HK-2 (cell line): ENCODE measurements around the gene CNGB1.
"Not testable (repeated sequence)": the region's sequence is repeated elsewhere in the genome, so short reads cannot be mapped to it uniquely, and the experiment has no call there.

ENCODE experiments used
- DNase-seq: peaks from one replicate; pipeline ENCODE4 v3.0.0-alpha.2; 2018; ENCODE audit not compliant: unreplicated experiment

CNGB1 gene

DNA sequence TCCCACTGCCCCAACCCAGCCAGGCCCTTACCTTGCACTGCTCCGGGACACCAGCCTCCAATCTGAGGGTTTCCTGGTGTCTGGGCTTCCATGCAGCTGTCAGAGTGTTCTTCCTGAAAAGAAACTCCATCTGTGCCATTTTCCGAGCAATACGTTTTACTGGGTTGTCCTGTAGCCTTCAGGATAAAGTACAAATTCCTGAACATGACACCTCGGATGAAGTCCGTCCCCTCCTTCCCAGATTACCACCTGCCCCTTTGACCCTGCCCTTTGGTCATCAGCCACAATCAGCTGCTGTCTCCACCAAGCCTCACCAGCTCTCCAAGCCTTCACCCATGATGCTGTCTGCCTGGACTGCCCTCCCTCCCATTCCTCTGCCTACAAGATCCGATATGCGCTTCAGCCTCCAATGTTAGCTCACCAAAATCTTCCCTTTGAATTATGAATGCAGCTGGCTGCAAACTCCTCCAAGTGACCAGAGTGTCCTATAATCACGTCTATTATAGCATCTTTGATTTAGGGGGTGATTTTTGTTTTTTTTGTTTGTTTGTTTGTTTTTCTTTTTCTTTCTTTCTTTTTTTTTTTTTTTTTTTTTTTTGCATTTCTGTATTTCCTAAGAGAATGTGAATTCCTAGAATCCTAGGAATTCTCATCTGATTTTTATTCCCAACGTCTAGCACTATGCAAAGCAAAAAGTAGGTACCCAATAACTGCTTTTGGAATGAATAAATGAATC lies 108.1 kb downstream of the CNGB1 start:
- peak; percentile 26 for DNase-seq

DNA sequence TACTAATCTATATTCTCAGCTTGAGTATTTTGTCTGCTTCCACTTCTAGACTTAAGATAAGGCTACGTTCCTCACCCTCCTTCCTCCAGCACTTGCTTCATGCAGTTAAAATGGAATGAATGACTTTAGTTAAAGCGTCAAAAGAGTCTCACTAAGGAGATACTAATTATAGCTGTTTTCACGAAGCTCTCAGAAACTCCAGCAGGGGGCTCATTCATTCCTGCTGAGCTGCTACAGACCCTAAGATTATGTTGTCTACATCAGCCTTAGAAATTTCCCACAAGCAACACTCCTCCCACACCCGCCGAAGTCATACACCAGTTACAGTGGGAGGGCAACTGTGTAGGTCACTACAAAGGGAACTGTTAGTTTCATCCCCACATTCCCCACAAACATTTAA lies 111.6 kb downstream of the CNGB1 start:
- DNase-seq, result peak; percentile 42

DNA sequence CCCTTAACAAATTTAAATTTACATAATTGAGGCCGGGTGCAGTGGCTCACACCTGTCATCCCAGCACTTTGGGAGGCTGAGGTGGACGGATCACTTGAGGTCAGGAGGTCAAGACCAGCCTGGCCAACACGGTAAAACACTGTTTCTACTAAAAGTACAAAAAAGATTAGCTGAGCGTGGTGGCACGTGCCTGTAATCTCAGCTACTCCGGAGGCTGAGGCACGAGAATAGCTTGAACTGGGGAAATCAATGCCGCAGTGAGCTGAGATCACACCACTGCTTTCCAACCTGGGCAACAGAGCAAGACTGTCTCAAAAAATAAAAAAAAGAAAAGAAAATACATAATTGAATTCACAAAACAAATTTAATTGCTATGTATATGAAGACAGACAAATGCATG lies 112.3 kb downstream of the CNGB1 start:
- DNase-seq, result no peak

DNA sequence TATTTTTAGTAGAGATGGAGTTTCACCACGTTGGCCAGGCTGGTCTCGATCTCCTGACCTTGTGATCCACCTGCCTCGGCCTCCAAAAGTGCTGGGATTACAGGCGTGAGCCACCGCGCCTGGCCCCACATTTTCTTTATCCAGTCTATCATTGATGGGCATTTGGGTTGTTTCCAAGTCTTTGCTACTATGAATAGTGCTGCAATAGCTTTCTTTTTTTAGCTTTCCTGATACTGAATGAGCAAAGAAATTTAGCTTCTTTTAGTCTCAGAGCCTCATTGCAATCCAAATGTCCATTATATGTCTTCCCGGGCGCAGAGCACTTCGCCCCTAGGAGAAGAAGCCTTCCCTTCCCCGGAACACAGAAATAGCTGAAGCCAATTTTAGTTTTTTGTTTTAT lies 112.9 kb downstream of the CNGB1 start:
- not testable (repeated sequence) for DNase-seq

DNA sequence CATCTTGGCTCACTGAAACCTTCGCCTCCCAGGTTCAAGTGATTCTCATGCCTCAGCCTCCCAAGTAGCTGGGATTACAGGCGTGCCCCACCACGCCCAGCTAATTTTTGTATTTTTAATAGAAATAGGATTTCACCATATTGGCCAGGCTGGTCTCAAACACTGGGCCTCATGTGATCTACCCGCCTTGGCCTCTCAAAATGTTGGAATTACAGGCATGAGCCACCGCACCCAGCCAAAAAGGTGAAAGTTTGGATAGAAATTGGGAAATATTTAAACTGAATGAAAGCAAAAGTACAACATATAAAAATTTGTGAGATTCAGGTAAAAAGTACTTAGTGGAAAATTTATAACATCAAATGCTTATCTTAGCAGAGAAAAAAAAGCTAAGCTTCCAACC lies 115.7 kb downstream of the CNGB1 start:
- DNase-seq, result no peak

DNA sequence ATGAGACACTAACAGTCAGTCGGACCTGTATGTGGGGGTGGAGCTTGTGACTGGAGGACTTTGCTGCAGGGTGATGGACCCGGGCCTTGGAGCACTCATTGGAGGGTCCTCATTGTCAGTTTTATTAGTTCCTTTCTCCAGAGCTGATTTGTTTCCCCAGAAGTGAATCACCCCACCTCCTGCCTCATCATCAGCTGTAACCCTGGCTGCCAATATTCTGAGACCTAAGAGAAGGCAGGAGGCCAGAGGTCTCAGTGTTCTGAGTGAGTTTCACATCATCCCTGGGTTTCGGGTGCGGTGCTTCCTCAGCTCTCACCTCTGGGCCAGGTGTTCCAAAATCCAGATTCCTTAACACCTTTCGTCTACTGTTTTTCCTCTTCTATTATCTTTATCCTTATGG lies 118.7 kb downstream of the CNGB1 start:
- no peak for DNase-seq

DNA sequence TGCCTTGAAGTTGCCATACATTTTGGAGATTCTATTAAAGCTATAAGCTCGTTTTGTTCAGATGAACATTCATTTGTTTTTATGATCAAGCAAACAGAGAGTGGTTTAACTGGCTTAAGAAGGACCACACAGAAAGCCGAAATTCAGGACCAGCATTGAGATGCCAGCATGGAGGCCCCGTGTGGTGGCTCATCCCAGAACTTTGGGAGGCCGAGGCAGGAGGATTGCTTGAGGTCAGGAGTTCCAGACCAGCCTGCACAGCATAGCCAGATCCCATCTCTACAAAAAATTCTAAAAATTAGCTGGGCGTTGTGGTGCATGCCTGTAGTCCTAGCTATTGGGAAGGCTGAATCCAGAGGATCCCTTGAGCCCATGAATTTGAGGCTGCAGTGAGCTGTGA lies 122.7 kb downstream of the CNGB1 start:
- DNase-seq, result no peak

DNA sequence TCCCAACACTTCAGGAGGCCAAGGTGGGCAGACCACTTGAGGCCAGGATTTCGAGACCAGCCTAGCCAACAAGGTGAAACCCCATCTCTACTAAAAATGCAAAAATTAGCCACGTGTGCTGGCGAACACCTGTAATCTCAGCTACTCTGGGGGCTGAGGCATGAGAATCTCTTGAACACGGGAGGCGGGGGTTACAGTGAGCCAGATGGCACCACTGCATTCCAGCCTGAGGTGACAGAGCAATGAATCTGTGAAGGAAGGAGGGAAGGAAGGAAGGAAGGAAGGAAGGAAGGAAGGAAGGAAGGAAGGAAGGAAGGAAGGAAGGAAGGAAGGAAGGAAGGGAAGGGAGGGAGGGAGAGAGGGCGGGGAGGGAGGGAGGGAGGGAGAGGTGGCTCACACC lies 124.0 kb downstream of the CNGB1 start:
- not testable (repeated sequence) for DNase-seq

DNA sequence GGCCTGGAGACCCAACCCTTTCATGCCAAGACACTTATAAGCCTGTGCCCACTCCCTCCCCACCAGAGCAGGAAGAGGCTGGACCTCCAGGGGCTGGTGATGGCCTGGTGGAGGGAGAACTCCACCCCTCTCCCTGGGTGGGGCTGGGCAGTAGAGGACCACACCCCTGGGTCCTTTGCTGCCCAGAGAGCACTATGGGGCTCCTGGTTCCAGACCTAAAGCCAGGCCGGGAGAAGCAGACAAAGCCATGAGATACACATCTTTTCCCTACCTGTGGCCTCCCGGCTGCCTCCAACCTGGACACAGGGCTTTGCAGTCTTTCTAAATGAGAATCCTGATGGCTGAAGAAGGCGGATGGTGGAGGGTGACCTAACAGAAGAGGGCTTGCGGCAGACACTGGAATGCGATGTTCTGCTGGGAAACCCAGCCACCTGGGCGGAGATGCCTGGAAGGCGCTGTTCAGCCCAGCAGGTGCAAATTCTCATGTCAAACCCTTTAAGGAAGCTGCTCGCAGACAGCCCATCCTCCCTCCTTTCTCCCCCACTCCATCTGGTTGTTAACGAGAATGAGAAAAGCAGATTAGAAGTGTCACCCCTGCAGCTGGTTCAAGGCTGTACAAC lies 124.7 kb downstream of the CNGB1 start:
- no peak for DNase-seq

DNA sequence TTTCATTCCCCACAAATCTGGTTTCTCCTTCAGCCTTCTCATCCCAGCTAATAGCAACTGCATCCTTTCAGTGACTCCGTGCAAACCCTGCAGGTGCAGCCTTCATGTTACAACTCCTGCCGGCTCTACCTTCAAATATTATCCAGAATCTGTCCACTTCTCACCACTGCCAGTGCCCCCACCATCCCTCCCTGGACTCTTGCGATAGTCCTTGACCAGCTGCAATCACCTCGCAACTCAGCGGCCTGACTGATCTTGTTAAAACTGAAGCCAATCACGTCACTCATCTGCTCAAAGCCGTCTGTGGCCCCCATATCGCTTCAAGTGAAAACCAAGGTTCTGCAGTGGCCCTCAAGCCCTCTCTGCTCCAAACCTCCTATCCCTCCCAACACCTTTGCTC lies 125.8 kb downstream of the CNGB1 start:
- no peak for DNase-seq

DNA sequence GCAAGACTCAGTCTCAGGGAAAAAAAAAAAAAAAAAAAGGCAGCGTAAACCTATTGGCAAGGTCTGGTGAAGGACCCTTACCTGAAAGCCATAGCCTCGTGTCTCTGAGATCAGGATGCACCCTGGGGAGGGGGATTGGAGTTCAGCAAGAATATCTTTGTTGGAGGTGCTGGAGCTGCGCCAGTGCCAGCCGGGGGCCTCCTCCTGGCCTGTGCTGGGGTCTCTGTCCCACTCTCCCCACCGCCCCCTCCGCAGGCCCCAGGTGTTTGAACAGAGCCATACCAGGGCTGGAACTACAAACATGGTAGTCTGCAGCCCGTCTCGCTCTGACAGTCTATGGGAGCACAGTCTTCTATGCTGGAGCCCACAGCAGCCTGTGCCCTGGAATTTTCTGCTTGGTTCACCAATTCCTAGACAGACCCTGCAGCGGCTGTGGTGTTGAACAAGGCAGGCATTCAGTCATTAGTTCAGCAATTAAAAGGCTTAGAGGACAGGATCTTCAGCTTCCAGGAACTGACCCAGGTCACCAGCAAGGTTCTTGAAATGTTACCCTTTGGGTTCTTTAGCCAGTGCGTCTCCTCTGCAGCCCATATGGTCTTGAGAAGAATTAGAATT lies 126.4 kb downstream of the CNGB1 start:
- DNase-seq, result no peak

DNA sequence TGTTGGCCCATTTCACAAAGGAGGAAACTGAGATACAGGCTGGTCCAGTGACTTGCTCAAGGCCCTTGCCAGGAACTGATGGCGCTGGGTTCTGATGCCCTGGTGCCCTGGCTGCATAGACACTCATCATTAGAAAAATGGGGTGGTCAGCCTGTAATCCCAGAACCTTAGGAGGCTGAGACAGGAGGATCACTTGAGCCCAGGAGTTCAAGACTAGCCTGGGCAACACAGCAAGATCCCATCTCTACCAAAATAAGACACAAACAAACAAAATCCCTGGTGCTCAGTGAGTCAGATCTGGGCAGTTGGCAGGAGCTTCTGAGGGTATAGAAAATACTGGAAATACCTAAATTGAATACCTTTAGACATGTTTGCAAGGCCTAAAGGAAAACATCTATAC lies 127.5 kb downstream of the CNGB1 start:
- no peak for DNase-seq

DNA sequence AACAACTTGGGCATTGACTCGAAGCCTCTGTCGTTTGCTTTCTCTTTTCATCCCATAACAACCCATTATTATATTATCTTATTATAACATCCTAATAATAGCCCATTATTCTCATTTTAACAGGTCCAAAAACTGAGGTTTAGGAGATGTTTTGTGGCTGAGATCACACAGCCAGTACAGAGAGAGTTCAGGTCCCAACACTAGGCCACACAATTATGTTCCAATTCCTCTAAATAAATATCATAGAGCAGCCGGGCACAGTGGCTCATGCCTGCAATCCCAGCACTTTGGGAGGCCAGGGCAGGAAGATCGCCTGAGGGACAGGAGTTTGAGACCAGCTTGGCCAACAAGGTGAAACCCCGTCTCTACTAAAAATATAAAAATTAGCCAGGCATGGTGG lies 128.3 kb downstream of the CNGB1 start:
- no peak for DNase-seq

DNA sequence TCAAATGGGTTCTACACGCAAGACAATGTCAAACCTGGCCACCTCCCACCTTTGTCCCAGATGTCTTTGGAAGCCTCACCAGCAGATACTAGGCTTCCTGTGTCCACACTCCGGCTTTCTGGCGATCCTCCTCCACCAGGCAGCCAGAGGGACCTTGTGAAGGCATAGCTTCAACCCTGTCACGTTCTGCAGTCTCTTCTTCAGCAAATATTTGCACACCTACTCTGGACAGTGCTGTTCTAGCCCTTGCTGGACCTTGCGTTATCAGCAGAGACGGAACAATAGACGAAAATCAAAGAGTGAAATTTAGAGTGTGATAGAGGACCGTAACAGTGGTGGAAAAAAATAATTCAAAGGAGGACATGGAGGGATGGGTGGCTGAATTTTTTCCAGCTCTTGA lies 130.1 kb downstream of the CNGB1 start:
- no peak for DNase-seq

DNA sequence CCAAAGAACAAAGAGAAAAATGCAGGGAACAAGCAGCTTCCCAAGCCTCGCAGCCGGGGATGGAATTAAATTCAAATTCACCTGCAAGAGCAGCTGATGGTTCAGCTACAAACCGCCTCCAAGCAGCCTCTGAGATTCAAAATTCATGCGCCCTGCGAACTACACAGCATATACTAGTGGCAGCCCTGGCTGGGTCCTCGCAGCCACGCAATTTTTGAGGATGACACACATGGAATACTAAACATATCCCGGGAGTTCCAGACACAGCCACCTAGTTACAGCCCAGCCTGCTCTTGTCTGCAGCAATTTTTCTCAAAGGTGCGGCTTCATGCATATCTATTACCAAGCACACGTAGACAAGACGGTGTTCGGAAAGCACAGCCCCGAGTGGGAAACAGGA lies 132.8 kb downstream of the CNGB1 start:
- DNase-seq, result no peak

DNA sequence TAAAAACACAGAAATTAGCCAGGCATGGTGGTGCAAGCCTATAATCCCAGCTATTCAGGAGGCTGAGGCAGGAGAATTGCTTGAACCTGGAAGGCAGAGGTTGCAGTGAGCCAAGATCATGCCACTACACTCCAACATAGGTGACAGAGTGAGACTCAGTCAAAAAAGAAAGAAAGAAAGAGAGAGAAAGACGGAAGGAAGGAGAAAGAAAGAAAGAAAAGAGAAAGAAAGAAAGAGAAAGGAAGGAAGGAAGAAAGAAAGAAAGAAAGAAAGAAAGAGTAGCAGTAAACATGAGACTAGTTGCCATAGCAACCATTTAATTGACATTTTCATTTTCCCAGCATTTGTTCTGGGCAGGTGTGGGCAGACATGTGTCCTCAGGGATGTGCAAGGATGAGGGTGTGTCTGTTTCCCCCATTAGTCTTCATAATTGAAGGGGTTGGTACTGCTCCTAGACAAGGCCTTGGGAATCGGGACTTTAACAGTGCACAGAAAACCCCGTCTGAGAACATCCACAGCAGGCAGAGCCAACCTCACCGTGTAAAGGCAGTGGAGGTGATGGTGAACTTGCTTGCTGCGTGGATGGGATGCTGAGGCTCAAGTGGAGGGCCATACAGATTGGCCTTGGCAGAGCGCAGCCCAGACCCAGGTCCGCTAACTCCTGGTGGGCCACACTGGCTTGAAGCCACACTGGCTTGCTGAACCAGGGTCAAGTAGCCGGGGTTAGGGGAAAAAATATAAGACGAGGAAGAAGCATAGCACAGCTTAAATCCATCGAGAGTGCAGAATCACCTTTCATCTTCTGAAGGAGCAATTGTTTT lies 133.4 kb downstream of the CNGB1 start:
- DNase-seq, result no peak

DNA sequence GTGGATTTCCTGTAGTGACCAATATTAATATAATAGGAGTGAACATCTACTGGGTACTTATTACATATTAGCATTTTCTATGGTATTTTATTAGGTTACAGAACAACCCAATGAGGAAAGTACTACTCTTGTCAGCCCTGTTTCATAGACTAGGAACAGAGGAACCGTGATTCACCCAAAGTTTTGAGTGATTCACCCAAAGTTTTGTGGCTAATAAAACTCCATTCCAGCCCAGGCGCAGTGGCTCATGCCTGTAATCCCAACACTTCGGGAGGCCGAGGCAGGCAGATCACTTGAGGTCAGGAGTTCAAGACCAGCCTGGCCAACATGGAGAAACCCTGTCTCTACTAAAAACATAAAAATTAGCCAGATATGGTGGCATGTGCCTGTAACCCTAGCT lies 135.5 kb downstream of the CNGB1 start:
- peak; percentile 53 for DNase-seq

DNA sequence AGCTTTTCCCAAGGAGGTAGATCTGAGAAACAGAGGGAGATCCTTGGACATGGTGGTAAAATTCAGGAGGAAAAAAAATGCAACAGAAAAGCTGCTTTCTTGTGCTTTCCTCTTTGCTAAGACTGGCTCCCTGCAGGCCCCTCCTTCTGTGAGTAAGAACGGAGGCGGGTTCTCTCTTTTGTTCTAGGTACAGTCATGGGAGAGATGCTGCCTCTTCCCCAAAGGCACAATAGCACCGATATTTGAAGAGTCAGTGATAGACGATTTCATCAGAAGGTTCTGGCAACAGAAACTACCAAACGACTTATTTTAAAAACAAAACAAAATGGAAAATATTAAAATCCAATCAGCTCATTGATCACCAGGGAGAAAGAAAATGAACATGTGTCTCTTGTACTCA lies 136.0 kb downstream of the CNGB1 start:
- peak; percentile 46 for DNase-seq
